Measurements from ENCODE around the gene B3GALT2.
"Not testable (repeated sequence)": the region's sequence is repeated elsewhere in the genome, so short reads cannot be mapped to it uniquely, and the experiment has no call there.

The B3GALT2 gene, protein sequence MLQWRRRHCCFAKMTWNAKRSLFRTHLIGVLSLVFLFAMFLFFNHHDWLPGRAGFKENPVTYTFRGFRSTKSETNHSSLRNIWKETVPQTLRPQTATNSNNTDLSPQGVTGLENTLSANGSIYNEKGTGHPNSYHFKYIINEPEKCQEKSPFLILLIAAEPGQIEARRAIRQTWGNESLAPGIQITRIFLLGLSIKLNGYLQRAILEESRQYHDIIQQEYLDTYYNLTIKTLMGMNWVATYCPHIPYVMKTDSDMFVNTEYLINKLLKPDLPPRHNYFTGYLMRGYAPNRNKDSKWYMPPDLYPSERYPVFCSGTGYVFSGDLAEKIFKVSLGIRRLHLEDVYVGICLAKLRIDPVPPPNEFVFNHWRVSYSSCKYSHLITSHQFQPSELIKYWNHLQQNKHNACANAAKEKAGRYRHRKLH

DNA sequence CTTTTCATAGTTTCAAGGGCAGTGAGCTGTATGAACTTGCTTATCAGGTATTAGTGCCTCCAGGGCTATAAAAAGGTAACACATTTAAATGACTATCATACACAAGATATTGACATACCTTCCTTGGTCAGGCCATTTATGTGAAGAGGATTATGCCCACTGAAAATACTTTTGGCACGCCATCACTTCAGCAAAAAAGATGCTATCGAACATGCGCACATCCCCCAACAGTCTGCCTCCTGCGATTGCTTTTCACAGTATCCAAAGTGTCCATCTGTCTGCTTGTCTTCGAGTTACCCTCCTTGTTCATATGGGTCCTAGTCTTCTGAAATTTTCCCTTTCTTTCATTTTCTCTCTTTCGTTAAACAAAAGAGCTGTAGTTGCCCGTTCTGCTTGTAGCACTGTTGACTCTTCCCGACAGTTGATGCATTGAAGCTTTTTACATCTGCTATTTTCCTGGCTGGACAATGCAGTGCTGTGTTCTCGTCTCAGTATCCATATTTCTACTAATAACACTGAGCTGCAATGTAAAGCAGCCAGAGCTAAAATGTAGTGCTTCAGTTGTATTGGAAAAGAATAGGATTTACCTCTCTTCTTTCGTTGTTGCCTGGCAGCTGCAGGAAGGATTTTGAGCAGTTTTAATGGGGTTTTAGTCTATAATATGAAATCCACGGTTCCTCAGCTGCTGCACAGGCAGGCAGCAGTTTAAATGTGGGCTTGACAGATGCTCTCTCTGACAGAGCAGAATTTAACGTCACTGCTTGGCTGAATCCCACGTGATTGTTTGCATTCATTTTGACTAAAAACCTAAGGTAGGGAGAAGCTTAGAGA, at the start of gene B3GALT2:
TSS of gene B3GALT2 (minus strand) at position 713 of the 831 bp plus-strand sequence. CDS start 5,051 bp downstream, outside the sequence.
- DNase-seq (ENCODE audit: extremely low spot score, insufficient read length, low read depth) (no peak), FAIRE-seq (peak; percentile 47)

DNA sequence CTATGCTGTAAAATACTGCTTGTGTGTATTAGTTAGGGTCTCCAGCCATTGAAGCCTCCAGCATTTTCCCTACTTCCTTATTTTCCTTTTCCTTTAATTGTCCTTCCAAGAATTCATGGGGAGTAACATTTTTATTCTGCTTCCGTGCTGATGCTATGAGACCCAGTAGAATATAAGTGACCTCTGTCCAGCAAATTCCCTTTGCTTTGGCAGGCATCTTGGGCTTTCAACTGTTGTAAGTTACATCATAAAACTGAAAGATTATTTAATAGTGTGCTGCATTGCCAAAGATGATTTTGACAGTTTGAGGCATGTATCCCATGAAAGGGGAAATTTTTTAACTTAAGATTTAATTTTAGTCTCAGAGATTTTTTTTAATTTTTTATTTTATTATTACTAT, 48.1 kb upstream of the B3GALT2 start:
- DNase-seq (ENCODE audit: extremely low spot score, insufficient read length, low read depth) (no peak), FAIRE-seq (no peak)

DNA sequence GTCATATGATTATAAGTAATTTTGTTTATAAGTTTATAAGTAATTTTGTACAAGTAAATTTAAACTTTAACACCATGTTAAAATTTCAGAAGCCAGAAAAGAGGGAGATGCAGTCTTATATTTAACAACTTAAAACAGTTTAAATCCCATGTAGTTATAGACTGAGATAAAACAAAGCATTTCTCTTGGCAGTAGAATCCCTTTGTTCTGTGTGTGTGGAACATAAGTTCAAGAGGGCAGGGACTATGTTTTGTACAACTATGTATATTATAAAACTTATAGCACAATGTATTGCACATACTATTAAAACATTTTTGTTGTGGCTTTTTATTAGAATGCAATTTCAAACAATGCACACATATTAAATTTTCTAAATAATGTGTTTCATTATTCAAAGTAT, 44.7 kb upstream of the B3GALT2 start:
- DNase-seq (ENCODE audit: extremely low spot score, insufficient read length, low read depth); FAIRE-seq: not testable (repeated sequence)

DNA sequence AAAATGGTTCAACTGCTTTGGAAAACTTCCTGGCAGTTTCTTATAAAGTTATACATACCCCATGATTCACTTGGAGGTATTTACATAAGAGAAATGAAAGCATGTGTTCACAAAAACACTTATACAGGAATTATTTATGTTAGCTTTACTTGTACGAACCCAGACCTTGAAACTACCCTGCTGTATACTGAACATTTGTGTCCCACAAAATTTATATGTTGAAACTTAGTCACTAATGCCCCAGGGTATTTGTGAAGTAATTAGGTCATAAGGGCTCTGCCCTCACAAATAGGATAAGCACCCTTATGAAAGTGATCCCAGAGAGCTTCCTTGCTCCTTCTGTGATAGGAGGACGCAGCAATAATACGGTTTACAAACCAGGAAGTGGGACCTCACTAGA, 42.7 kb upstream of the B3GALT2 start:
- no peak for FAIRE-seq
- DNase-seq (ENCODE audit: extremely low spot score, insufficient read length, low read depth), result no peak

DNA sequence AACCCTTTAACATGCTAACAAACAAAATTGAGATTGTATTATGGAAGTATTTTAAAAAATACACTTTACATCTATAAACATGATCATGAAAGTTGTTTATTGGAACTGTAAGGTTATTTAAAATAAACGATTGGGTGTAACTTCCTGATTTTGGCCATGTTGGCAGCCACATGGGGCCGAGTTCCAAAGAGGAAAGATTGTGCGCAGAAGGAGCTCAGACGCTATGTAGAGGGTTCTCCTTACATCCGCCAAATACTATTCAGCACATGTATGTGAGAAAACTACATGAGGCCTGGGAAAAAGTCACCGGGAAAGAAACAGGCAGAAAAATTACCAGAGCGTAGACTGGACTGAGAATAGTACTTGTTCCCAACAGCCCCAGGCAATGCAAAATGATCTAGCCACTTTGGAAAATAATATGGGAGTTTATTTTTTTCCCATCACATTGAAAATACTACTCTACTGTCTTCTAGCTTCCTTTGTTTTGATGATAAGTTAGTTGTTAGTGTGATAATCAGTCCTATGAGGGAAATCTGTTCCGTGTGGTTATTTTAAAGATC, 35.7 kb upstream of the B3GALT2 start:
- no peak for DNase-seq (ENCODE audit: extremely low spot score, insufficient read length, low read depth)
- no peak for FAIRE-seq

DNA sequence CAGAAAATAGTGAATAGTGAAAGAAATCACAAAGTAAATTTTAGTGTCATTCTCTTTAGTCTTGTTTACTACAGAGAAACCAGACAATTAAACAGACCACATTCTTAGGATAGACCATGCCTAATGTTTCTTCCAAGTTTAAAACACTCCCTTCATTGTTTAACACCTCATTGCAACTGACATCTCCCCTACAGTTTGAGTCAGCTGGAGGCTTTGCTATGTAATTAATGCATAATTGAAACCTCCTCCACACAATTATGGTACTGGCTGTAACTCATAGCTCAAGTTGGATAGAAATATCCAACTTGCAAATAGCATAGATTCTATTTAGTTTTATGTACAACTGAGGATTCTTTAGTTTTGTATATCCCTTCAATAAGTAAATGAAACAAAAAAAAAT, 35.2 kb upstream of the B3GALT2 start:
- DNase-seq (ENCODE audit: extremely low spot score, insufficient read length, low read depth) (no peak), FAIRE-seq (no peak)

DNA sequence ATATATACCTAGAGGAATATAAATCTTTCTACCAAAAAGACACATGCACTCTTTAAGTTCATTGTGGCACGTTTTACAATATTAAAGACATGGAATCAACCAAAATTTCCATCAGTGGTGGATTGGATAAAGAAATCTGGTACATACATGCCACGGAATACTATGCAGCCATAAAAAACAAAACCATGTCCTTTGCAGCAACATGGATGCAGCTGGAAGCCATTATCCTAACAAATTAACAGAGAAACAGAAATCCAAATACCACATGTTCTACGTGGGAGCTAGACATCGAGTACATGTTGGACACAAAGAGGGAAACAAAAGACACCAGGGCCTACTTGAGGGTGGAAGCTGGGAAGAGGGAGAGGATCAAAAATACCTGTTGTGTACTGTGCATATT, 33.0 kb upstream of the B3GALT2 start:
- FAIRE-seq, result no peak

DNA sequence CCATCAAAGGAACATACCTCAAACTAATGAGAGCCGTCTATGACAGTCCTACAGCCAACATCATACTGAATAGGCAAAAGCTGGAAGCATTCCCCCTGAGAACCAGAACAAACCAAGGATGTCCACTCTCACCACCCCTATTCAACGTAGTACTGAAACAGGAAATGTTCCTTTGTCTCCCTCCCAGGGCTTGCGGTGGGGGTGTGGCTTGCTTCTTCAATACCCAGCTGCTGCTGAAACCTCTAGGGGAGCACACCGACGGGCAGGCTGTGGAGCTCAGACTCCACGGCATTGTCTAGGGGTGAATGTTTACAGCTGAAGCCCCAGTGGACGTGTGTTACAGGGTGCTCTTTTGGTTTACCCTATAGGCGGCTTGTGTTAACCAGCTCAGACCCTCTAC, 30.5 kb upstream of the B3GALT2 start:
- DNase-seq (ENCODE audit: extremely low spot score, insufficient read length, low read depth), result no peak
- peak; percentile 21 for FAIRE-seq

More for the DNA sequence above, 33.0 kb upstream of the B3GALT2 start:
- no peak for DNase-seq (ENCODE audit: extremely low spot score, insufficient read length, low read depth)

DNA sequence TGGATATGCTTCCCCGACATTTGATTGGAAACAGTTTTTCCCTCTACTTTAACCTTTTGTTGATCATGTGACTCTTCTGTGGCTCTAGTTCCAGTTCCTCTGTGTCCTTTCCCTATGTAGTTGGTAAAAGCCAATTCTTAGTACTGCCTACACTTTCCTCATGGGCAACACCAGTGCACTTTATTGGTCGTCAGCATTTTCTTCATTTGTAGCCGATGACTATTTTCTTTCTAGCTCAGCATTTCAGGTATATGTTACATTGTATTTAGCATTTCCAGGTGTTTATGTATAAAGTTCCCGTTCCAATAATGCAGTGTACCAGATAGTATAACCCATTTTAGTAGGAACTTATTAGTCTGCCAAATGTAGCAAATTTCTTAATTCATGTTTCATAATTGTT, 27.6 kb upstream of the B3GALT2 start:
- FAIRE-seq, result no peak
- DNase-seq (ENCODE audit: extremely low spot score, insufficient read length, low read depth), result no peak

DNA sequence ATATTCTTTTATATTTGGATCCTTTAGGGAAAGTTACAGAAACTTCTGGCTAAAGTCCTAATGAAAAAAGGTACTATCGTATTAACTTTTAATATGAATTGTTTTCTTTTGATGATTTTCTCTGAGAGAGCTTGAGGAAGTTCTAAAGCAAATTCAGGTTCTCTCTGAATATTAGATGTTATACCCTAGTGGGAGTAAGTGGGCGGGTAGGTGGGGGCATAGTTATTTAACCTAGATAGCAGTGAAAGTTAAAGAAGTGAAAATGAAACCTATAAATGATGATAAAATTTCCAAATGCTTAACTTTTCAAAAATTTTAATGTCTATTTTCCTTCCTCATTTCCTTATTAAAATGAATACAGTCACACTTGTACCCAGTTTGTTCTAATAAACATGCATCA, 26.2 kb upstream of the B3GALT2 start:
- FAIRE-seq (no peak), DNase-seq (ENCODE audit: extremely low spot score, insufficient read length, low read depth) (no peak)

DNA sequence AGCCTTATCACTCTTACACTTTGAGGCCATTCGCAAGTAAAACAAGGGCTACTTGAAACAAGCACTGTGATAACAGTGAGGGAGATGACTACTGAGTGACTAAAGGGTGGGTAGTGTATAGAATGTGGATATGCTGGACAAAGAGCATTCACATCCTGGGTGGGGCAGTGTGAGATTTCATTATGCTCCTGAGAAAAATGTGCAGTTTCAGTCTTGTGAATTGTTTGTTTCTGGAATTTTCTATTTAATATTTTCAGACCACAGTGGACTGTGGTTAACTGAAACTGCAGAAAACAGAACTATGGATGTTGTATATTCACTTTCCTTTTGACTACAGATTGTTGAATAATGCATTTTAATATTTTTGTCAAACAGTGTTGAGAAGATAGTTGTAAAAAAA, 25.1 kb upstream of the B3GALT2 start:
- DNase-seq (ENCODE audit: extremely low spot score, insufficient read length, low read depth) (no peak), FAIRE-seq (peak; percentile 77)

DNA sequence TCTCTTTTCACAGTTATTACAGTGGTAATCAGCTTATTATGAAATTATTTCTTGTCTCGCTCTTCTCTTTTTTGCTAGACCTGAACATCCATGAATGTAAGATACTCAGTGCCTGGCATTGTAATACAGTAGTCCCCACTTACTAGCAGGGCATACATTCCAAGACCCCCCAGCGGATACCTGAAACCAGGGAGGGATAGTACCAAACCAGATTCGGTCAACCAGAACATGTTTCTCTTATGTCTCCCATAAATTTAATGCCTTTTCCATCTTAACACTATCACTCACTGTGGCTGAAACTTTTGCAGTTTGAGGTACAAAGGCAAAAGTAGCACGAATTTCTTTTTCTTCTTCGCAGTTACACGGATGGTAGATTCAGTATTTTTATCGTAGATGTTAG, 24.6 kb upstream of the B3GALT2 start:
- no peak for FAIRE-seq
- DNase-seq (ENCODE audit: extremely low spot score, insufficient read length, low read depth), result no peak

DNA sequence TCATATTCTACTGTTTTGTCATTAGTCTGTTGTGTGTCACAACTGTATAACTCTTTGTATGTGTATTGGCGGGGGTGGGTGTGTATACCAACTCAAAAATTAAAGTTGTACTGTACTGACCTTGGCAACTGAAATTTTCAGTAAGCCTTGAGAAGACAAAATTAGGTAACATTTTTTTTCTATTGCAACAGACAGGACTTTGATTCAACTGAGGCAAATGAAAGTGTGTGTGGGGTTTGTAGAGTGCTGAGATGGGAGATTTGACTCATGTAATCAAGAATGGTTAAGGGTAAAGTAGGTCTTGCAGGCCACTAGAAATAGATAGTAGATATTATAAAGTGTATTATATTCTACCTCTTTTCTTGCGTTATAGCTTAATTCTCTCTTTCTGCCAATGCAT, 14.6 kb upstream of the B3GALT2 start:
- DNase-seq (ENCODE audit: extremely low spot score, insufficient read length, low read depth) (no peak), FAIRE-seq (no peak)

DNA sequence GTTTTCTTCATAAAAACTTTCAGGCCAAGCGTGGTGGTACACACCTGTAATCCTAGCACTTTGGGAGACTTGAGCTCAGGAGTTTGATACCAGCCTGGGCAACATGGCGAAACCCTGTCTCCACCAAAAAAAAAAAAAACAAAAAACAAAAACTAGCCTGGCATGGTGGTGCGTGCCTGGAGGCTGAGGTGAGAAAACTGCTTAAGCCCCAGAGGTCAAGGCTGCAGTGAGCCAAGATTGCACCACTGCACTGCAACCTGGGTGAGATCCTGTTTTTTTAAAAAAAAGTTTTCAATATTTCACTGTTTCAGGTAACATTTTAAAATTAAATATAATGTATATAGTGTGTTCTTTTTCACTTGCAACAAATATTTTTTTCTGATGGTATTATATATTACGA, 13.5 kb upstream of the B3GALT2 start:
- FAIRE-seq (no peak), DNase-seq (ENCODE audit: extremely low spot score, insufficient read length, low read depth) (no peak)

DNA sequence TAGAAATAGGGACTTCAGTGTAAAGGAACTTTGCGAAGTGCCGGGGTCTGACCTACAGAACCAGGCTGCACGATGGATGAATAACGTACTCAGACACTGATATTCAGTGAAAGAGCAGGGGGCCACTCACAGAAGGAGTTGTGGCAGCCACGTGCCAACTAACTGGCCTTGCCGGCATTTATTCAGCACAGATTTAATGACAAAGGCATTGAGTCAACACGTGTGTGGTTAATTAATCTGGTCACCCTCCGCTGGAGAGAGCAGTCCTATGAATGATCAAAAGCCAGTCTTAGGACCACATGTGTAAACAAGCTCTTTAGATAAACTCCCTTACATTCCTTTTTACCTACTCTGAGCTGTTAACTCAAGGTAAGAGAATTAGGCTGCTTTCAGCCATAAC, 6.2 kb upstream of the B3GALT2 start:
- DNase-seq (ENCODE audit: extremely low spot score, insufficient read length, low read depth) (no peak), FAIRE-seq (no peak)

DNA sequence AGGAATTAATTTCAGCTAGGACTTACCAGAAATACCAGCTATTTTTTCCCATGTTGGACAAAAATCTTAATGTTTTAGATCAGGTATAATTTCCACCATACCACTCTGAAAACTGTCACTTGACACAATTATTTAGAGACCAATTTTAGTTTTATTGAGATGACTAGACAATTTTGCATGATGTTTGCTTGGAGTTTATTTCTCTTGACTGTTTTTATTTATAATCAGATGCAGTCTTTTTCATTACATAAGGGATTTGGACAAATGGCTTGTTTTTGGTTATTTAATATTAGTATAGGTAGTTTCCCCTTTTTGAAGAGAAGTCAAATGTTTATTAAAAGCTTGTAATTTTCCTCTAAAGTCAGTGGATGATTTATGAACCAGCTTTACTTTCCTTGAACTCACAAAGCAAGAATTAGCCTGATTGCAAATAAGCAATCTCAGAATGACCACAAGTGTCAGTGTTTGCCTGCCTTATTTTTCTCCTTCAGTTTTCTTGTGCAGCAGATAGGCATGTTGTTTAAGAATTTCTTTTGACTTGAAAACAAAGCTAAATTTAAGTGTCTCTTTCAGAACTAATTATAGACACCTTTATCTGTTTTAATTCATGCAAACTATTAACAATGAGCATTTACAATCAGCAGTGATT, 3.8 kb upstream of the B3GALT2 start:
- DNase-seq (ENCODE audit: extremely low spot score, insufficient read length, low read depth) (no peak), FAIRE-seq (peak; percentile 15)

DNA sequence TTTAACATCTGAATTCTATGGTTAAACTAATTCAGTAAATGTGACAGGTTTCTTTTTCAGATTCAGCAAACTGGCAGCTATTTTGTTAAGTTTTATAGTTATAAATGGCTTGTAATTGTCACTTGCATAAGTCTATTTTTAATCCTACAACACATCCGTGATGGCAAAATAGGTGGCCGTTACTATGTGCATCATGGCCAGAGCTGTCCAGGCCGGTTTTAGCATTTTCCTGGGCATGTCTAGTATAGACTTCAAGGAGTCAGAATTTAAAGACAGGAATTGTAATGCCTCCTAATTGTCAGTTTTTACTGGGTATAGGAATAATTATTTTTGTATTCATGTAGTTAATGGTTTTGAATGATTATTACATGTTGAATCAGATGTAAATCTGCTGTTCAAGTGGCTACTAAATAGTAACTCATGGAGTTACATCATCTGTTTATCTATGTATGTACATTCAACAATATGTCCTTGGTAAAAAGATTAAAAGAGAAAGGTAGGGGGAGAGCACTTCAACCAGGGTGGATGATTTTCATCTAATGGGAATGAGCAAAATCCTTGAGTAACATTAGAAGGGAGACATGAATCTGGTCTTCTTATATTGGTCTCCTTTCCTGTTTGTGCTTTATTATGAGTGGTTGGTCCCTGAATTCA, 3.2 kb upstream of the B3GALT2 start:
- DNase-seq (ENCODE audit: extremely low spot score, insufficient read length, low read depth) (no peak), FAIRE-seq (peak; percentile 5)

DNA sequence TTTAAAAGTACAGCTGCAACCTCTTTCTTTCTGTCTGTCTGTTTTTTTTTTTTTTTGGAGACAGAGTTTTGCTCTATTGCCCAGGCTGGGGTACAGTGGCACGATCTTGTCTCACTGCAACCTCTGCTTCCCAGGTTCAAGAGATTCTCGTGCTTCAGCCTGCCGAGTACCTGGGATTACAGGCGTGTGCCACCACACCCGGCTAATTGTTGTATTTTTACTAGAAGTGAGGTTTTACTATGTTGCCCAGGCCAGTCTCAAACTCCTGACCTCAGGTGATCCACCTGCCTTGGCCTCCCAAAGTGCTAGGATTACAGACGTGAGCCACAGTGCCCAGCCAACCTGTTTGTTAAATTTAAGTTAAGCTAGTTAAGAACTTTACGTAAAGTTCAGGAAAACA, 2.5 kb upstream of the B3GALT2 start:
- FAIRE-seq; DNase-seq (ENCODE audit: extremely low spot score, insufficient read length, low read depth): not testable (repeated sequence)

DNA sequence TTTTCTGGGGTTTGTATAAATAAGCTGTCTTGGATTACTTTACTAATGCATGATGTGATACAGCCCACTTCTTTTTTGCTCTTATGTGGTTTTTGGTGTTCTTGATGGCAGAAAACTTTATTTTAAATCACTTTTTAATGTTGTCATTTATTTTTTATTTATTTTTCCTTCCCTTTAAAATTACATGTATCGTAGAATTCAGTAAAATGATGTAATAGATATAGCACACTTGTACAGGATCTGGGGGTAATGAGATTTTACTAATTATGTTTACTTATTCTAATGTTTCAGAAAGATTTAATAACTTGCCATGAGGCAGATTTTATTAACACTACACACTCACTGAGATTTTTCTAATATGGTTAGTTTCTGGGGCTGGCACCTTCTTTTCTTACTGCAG, 701 bp upstream of the B3GALT2 start:
- DNase-seq (ENCODE audit: extremely low spot score, insufficient read length, low read depth), result no peak
- no peak for FAIRE-seq

DNA sequence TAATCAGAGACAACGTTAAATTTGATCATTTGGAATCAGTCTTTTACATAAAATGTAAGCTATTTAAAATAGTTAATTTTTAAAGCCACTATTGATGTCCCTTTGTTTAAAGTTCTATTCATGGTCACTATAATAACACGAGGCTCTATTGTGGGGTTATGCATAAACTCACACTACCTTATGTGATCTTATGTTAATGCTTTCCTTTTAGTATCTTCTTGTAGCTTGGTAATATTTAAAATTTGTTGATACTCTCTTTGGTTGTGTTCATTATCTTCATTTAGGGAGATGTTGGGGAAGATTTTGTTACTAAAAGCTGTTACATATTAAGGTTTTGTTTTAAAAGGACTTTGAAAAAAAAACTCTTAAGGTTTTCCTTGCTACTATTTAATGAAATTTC, 1.2 kb downstream of the B3GALT2 start:
- FAIRE-seq, result no peak
- no peak for DNase-seq (ENCODE audit: extremely low spot score, insufficient read length, low read depth)
